ENCODE measurements around the gene XPNPEP3.
A peak's percentile ranks its signal among the peaks of the same experiment; 100 is the strongest.

XPNPEP3 gene

GRCh38 chr22:40932396-40932795 lies 75.4 kb downstream of the XPNPEP3 start (continued):
- TF ChIP-seq ZNF280C (tag by site-specific recombination; IDR thresholded peaks at IDR 0.05): no peak

- Histone ChIP-seq H3K4me1 (ENCODE audit: control insufficient read depth, insufficient read depth, low read length) (no peaks in the 10 kb centered on the region), H3K4me3 (ENCODE audit: low read depth, low read length) (no peak overlapping the region), H3K9me3 (ENCODE audit: control insufficient read depth, insufficient read depth, low read depth, low read length) (no peaks in the 10 kb centered on the region), H3K27ac (ENCODE audit: extremely low read depth, low read depth, low read length) (no peak overlapping the region), H3K36me3 (ENCODE audit: control insufficient read depth in 2 of 2, insufficient read depth in 1 of 2, low read length in 2 of 2) (no peaks in the 10 kb centered on the region; a peak in 1 of 3 replicates)
- ChIA-PET CTCF (interaction anchor here (1.0 kb wide), 1 partner anchor 16 kb away, joined by 7 read pairs; no protein-coding TSS in a partner anchor), POLR2A (interaction anchor here (3.1 kb wide), 1 partner anchor 12 kb away, joined by 16 read pairs; the partner anchor contains the start of gene RBX1)
- TF ChIP-seq PRDM10 (tag by site-specific recombination; IDR thresholded peaks at IDR 0.05): peak; percentile 36; the same call in 1 of the 2 replicates
- no peak for TF ChIP-seq ZNF610 (tag by site-specific recombination; IDR thresholded peaks at IDR 0.05; ENCODE audit: borderline replicate concordance)
These were observed 82.3 kb downstream of the XPNPEP3 start for GRCh38 chr22:40939202-40939601.

GRCh38 chr22:40950962-40951794 lies 94.2 kb downstream of the XPNPEP3 start, which contains the start of gene RBX1:
Gene RBX1, plus strand, starts transcription at chr22:40951378. Its CDS starts 21 bp downstream, at chr22:40951399.
- Histone ChIP-seq H3K9me3 (ENCODE audit: control insufficient read depth, insufficient read depth, low read depth, low read length) (no peaks in the 10 kb centered on the region), H3K4me3 (ENCODE audit: low read depth, low read length) (peak within 1 kb of the TSS; percentile 100), H3K27ac (ENCODE audit: extremely low read depth, low read depth, low read length) (peak within 1 kb of the TSS; percentile 94), H3K36me3 (ENCODE audit: control insufficient read depth in 2 of 2, insufficient read depth in 1 of 2, low read length in 2 of 2) (peaks cover 27 to 31% of the 10 kb centered on the region in 2 experiments), H3K4me1 (ENCODE audit: control insufficient read depth, insufficient read depth, low read length) (peaks cover 8% of the 10 kb centered on the region)
- POLR2A ChIA-PET: interaction anchor here (0.6 to 2.8 kb wide), 41 partner anchors 9 to 1216 kb away, joined by 3 to 51 read pairs (median 5); partner anchors contain the start of genes EP300, RANGAP1, ST13 and TEF
- CTCF ChIA-PET: interaction anchor here (0.5 to 2.2 kb wide), 6 partner anchors 8 to 806 kb away, joined by 3 to 9 read pairs (median 6); no protein-coding TSS in a partner anchor
- peak; percentile 32; the same call in 1 of the 2 replicates for TF ChIP-seq ZNF394 (tag by site-specific recombination; IDR thresholded peaks at IDR 0.05; ENCODE audit: borderline replicate concordance)
- TF ChIP-seq ZNF398 (tag by site-specific recombination; IDR thresholded peaks at IDR 0.05): peak; percentile 92; the same call in 1 of the 2 replicates
- peak; percentile 78; the same call in 1 of the 2 replicates for TF ChIP-seq ZNF639 (tag by site-specific recombination; IDR thresholded peaks at IDR 0.05)
- TF ChIP-seq ZNF677 (tag by site-specific recombination; IDR thresholded peaks at IDR 0.05): no peak
- TF ChIP-seq ZNF449 (tag by site-specific recombination; IDR thresholded peaks at IDR 0.05): no peak
- no peak for TF ChIP-seq ATF2 (tag by site-specific recombination; IDR thresholded peaks at IDR 0.05; ENCODE audit: low read depth)
- TF ChIP-seq MYNN (tag by site-specific recombination; IDR thresholded peaks at IDR 0.05; ENCODE audit: borderline replicate concordance): no peak
- peak; percentile 92 for TF ChIP-seq ZFP69B (tag by site-specific recombination; IDR thresholded peaks at IDR 0.05)
- no peak for TF ChIP-seq GLI2 (tag by site-specific recombination; IDR thresholded peaks at IDR 0.05; ENCODE audit: borderline replicate concordance, low read depth)
- TF ChIP-seq HIC1 (tag by site-specific recombination; IDR thresholded peaks at IDR 0.05): no peak
- TF ChIP-seq ZFP37 (tag by site-specific recombination; IDR thresholded peaks at IDR 0.05): 0 out of 2 replicates have a peak, but pooled peaks have one; percentile 33
